IMR-90 (cell line): ENCODE measurements around the gene ALDH18A1. TPM values are rescaled to one million over a fixed set of nuclear protein-coding genes. Genes with fewer than 3 reads are reported as not detected.

ENCODE experiments used
- ATAC-seq: fragments of 200-7000 bp; cut with Tn5 transposase; 2 replicates; pipeline ENCODE4 v1.9.1; 2020; ENCODE audit warnings: low read depth, mild to moderate bottlenecking, moderate library complexity
- BruUV-seq: library from RNA; stranded (reverse); fragments of 400-500 nt; replicated peaks from 2 replicates; lab custom pipeline; 2021; lab: Mats Ljungman, UMichigan
- CTCF ChIA-PET: fragments of 300-600 bp; formaldehyde crosslinking; extraction: SDS; loops from one replicate; lab custom pipeline; 2021; ENCODE audit warnings: antibody characterized with exemption; lab: Yijun Ruan, JAX
- POLR2A ChIA-PET: fragments of 300-600 bp; sonication (Branson Sonifier 250); formaldehyde crosslinking; loops from one replicate; lab custom pipeline; 2022; ENCODE audit warnings: antibody characterized with exemption; ENCODE audit not compliant: unreplicated experiment; lab: Charles Lee
- DNase-seq: peaks from one replicate; pipeline ENCODE4 v3.0.0; 2013
- H2AFZ ChIP-seq: replicated peaks from 2 replicates; pipeline ENCODE3; 2013; ENCODE audit warnings: low read length, mild to moderate bottlenecking; ENCODE audit not compliant: poor library complexity
- H2AK5ac ChIP-seq: 2 replicates; pipeline ENCODE4 v1.6.1; 2013; ENCODE audit warnings: low read depth, low read length, inconsistent platforms
- H2AK9ac ChIP-seq: replicated peaks from 2 replicates; pipeline ENCODE3; 2013; ENCODE audit warnings: mild to moderate bottlenecking, low read depth, low read length, moderate library complexity; ENCODE audit not compliant: poor library complexity
- H2BK120ac ChIP-seq: 2 replicates; pipeline ENCODE4 v1.6.1; 2013; ENCODE audit warnings: low read depth, low read length, inconsistent platforms
- H2BK15ac ChIP-seq: 3 replicates; pipeline ENCODE4 v1.6.1; 2013; ENCODE audit warnings: low read depth, low read length, inconsistent platforms
- H2BK20ac ChIP-seq: 2 replicates; pipeline ENCODE4 v1.6.1; 2013; ENCODE audit warnings: low read depth, mild to moderate bottlenecking, inconsistent platforms, low read length, moderate library complexity
- H2BK5ac ChIP-seq: 2 replicates; pipeline ENCODE4 v1.6.1; 2013; ENCODE audit warnings: mild to moderate bottlenecking, low read depth, low read length, inconsistent platforms; ENCODE audit not compliant: poor library complexity, severe bottlenecking
- H3K14ac ChIP-seq: replicated peaks from 2 replicates; pipeline ENCODE4 v1.6.1; 2013; ENCODE audit warnings: low read depth, low read length, inconsistent platforms
- H3K18ac ChIP-seq: 2 replicates; pipeline ENCODE4 v1.6.1; 2013; ENCODE audit warnings: low read depth, low read length, control low read depth
- H3K23ac ChIP-seq: 2 replicates; pipeline ENCODE4 v1.6.1; 2013; ENCODE audit warnings: low read depth, low read length, inconsistent platforms
- H3K27ac ChIP-seq: 2 replicates; pipeline ENCODE4 v1.5.1; 2013; ENCODE audit warnings: mild to moderate bottlenecking, control low read depth, low read length; ENCODE audit not compliant: insufficient read depth
- H3K27me3 ChIP-seq: 2 replicates; pipeline ENCODE4 v1.6.1; 2013; ENCODE audit warnings: low read length; ENCODE audit not compliant: control insufficient read depth, insufficient read depth
- H3K36me3 ChIP-seq: 2 replicates; pipeline ENCODE4 v1.6.1; 2013; ENCODE audit warnings: low read length, mixed read lengths; ENCODE audit not compliant: control insufficient read depth, insufficient read depth
- H3K4ac ChIP-seq: 2 replicates; pipeline ENCODE4 v1.6.1; 2013; ENCODE audit warnings: low read depth, low read length, inconsistent platforms
- H3K4me1 ChIP-seq: 2 replicates; pipeline ENCODE4 v1.6.1; 2013; ENCODE audit warnings: low read length, mixed read lengths; ENCODE audit not compliant: control insufficient read depth, insufficient read depth
- H3K4me2 ChIP-seq: 2 replicates; pipeline ENCODE4 v1.6.1; 2013; ENCODE audit warnings: low read depth, mild to moderate bottlenecking, control low read depth, low read length, moderate library complexity
- H3K4me3 ChIP-seq: 2 replicates; pipeline ENCODE4 v1.5.1; 2013; ENCODE audit warnings: low read depth, mild to moderate bottlenecking, control low read depth, low read length, moderate library complexity; ENCODE audit not compliant: insufficient read depth
- H3K56ac ChIP-seq: 2 replicates; pipeline ENCODE4 v1.6.1; 2013; ENCODE audit warnings: low read length, inconsistent platforms; ENCODE audit not compliant: insufficient read depth; ENCODE audit errors: extremely low read depth
- H3K79me1 ChIP-seq, 2 experiments: 2 replicates each; pipeline ENCODE4 v1.6.1; 2013; ENCODE audit warnings: low read length in 2 of 2, inconsistent platforms in 1 of 2, low read depth in 1 of 2
- H3K9ac ChIP-seq: 2 replicates; pipeline ENCODE4 v1.6.1; 2013; ENCODE audit warnings: low read depth, low read length, control low read depth
- H3K9me1 ChIP-seq: 2 replicates; pipeline ENCODE4 v1.6.1; 2013; ENCODE audit warnings: low read length, inconsistent platforms; ENCODE audit not compliant: insufficient read depth
- H3K9me3 ChIP-seq: 2 replicates; pipeline ENCODE4 v1.6.1; 2013; ENCODE audit warnings: low read length; ENCODE audit not compliant: control insufficient read depth, insufficient read depth
- H4K20me1 ChIP-seq: 2 replicates; pipeline ENCODE4 v1.6.1; 2013; ENCODE audit warnings: low read length, inconsistent platforms; ENCODE audit not compliant: insufficient read depth
- H4K5ac ChIP-seq: 2 replicates; pipeline ENCODE4 v1.6.1; 2013; ENCODE audit warnings: mild to moderate bottlenecking, low read depth, low read length, control low read depth
- H4K8ac ChIP-seq, 2 experiments: 2 replicates each; pipeline ENCODE4 v1.6.1; 2013; ENCODE audit warnings: low read depth in 2 of 2, low read length in 2 of 2, control low read depth in 1 of 2, inconsistent platforms in 1 of 2
- H4K91ac ChIP-seq: 2 replicates; pipeline ENCODE4 v1.6.1; 2013; ENCODE audit warnings: low read depth, low read length, inconsistent platforms; ENCODE audit not compliant: insufficient read depth
- NFE2L2 ChIP-seq: fragments of 150-350 bp; IDR thresholded peaks from 2 replicates; pipeline ENCODE4 v1.6.1; 2016; ENCODE audit warnings: low read depth, mild to moderate bottlenecking, low read length
- SMC3 ChIP-seq: fragments of 150-350 bp; IDR thresholded peaks from 2 replicates; pipeline ENCODE4 v1.6.1; 2016; ENCODE audit warnings: low read depth, mild to moderate bottlenecking, antibody characterized with exemption, low read length, moderate library complexity
- WGBS, 2 experiments: methylation state at CpG; one replicate each; pipeline versions ENCODE4 v1.1.5 to v1.1.7; 2013; ENCODE audit warnings: missing lambda C conversion rate in 2 of 2; ENCODE audit not compliant: insufficient read length in 1 of 2; ENCODE audit errors: extremely low coverage in 2 of 2; 5-methylcytosine and 5-hydroxymethylcytosine counted together
- dilution Hi-C: fragments of 300-500 bp; cut with HindIII; formaldehyde crosslinking; loops from one replicate; pipeline ENCODE4 v1.14.3; 2018; ENCODE audit warnings: low sequenced_read_pairs; ENCODE audit not compliant: unreplicated experiment
- in situ Hi-C: fragments of 300-500 bp; cut with MboI; formaldehyde crosslinking; loops from 3 replicates; pipeline ENCODE4 v1.14.3; 2019; ENCODE audit warnings: low sequenced_read_pairs, inconsistent platforms, mixed read lengths
- intact Hi-C: fragments of 100-400 bp; cut with micrococcal nuclease; formaldehyde crosslinking; loops from 2 replicates; pipeline ENCODE4 v1.10.0; 2022
- polyA plus RNA-seq, 3 experiments: library from polyadenylated mRNA; depleted of rRNA; stranded (reverse); fragments of >200 nt; gene quantifications; 2 replicates each; pipeline ENCODE4 v1.2.3, GENCODE V29; 2012; ENCODE audit warnings: low replicate concordance in 1 of 3
- total RNA-seq: library from RNA; depleted of rRNA; stranded (reverse); fragments of >200 nt; gene quantifications from 2 replicates; pipeline ENCODE4 v1.2.3, GENCODE V29; 2012

ALDH18A1 gene
- total and polyA plus RNA-seq, 2 of the 4 experiments (the other 2 are of a cell fraction) = 93.4 to 232 TPM

GRCh38 chr10:95573527-95573926 is 83.0 kb downstream of the ALDH18A1 start:
- H3K27me3 ChIP-seq = peaks cover 5% of the 10 kb centered on the region
- no peaks in the 10 kb centered on the region for H3K36me3 ChIP-seq
- POLR2A ChIA-PET = no interaction called here
- no peak overlapping the region for H3K18ac ChIP-seq
- no CpG with 5 or more reads among the region's 3 CpGs for WGBS, 2 experiments
- no TSS peak for BruUV-seq
- H3K9ac ChIP-seq = no peak overlapping the region
- ATAC-seq (no peak), DNase-seq (no peak)
- no peak overlapping the region for H3K4me3 ChIP-seq
- H2BK15ac ChIP-seq = no peak overlapping the region
- H3K4me1 ChIP-seq = no peaks in the 10 kb centered on the region
- no peaks in the 10 kb centered on the region for H3K9me3 ChIP-seq
- H4K20me1 ChIP-seq = no peaks in the 10 kb centered on the region
- H3K23ac ChIP-seq = no peak overlapping the region
- H3K14ac ChIP-seq = no peak overlapping the region
- no peaks in the 10 kb centered on the region for H3K79me1 ChIP-seq
- in situ Hi-C loops = no loop called here
- TF ChIP-seq SMC3 = no peak
- no peak for TF ChIP-seq NFE2L2
- no peak overlapping the region for H2BK5ac ChIP-seq
- dilution Hi-C loops = no loop called here
- H2BK120ac ChIP-seq = no peak overlapping the region
- H4K8ac ChIP-seq = no peak overlapping the region
- H3K27ac ChIP-seq = no peak overlapping the region
- CTCF ChIA-PET = no interaction called here
- H3K56ac ChIP-seq = no peak overlapping the region
- H2AK9ac ChIP-seq = no peak overlapping the region
- H3K4me2 ChIP-seq = no peak overlapping the region
- no peak overlapping the region for H4K5ac ChIP-seq
- intact Hi-C loops = no loop called here
- H2AK5ac ChIP-seq = no peak overlapping the region
- no peak overlapping the region for H2AFZ ChIP-seq
- no peak overlapping the region for H2BK20ac ChIP-seq
- H4K91ac ChIP-seq = no peak overlapping the region
- no peak overlapping the region for H3K4ac ChIP-seq
- H3K9me1 ChIP-seq = no peaks in the 10 kb centered on the region
